Measurements from ENCODE around the gene ABCC1. TPM values are rescaled to one million over a fixed set of nuclear protein-coding genes. Genes with fewer than 3 reads are reported as not detected.
A peak's percentile ranks its signal among the peaks of the same experiment; 100 is the strongest.

The ABCC1 gene
- total and polyA plus RNA-seq, 4 donors = 12.4 to 41.5 (median 31.3) TPM

GRCh38 chr16:15942931-15943690 is 6.3 kb upstream of the ABCC1 start:
- Histone ChIP-seq H3K27me3 (ENCODE audit: control insufficient read depth in 3 of 3, insufficient read depth in 3 of 3, low read length in 2 of 3) (no peaks in the 10 kb centered on the region), H3K36me3 (ENCODE audit: control insufficient read depth in 4 of 4, insufficient read depth in 4 of 4, low read length in 4 of 4) (no peaks in the 10 kb centered on the region), H3K4me3 (no peak overlapping the region), H3K9ac (ENCODE audit: insufficient read depth in 1 of 2, low read length in 2 of 2) (no peak overlapping the region), H3K9me3 (ENCODE audit: control insufficient read depth in 4 of 4, insufficient read depth in 3 of 4, low read length in 3 of 4) (no peaks in the 10 kb centered on the region), H3K27ac (ENCODE audit: low read depth in 1 of 2, low read length in 1 of 2) (no peak overlapping the region), H3K4me1 (ENCODE audit: control insufficient read depth in 5 of 5, insufficient read depth in 5 of 5, low read length in 5 of 5) (no peaks in the 10 kb centered on the region)
- WGBS, 2 donors = 52 to 76% methylated on average over 6 of the region's 6 CpGs
- TF ChIP-seq CTCF (IDR thresholded peaks at IDR 0.05; ENCODE audit: control extremely low read depth, extremely low read depth) = no peak
- ATAC-seq (ENCODE audit: insufficient read depth, low FRiP score) = no peak
- DNase-seq = peak in 1 of 3 donors; percentile 14

GRCh38 chr16:15946257-15947044 is 3.0 kb upstream of the ABCC1 start:
- no peak for DNase-seq
- Histone ChIP-seq H3K27me3 (ENCODE audit: control insufficient read depth in 3 of 3, insufficient read depth in 3 of 3, low read length in 2 of 3) (no peaks in the 10 kb centered on the region), H3K4me3 (no peak overlapping the region), H3K4me1 (ENCODE audit: control insufficient read depth in 5 of 5, insufficient read depth in 5 of 5, low read length in 5 of 5) (peaks cover 0 to 16% (median 0%) of the 10 kb centered on the region in 5 donors), H3K9me3 (ENCODE audit: control insufficient read depth in 4 of 4, insufficient read depth in 3 of 4, low read length in 3 of 4) (no peaks in the 10 kb centered on the region), H3K36me3 (ENCODE audit: control insufficient read depth in 4 of 4, insufficient read depth in 4 of 4, low read length in 4 of 4) (no peaks in the 10 kb centered on the region), H3K27ac (ENCODE audit: low read depth in 1 of 2, low read length in 1 of 2) (no peak overlapping the region), H3K9ac (ENCODE audit: insufficient read depth in 1 of 2, low read length in 2 of 2) (no peak overlapping the region)
- no peak for ATAC-seq (ENCODE audit: insufficient read depth, low FRiP score)
- WGBS, 2 donors = 74 to 87% methylated on average over 10 of the region's 10 CpGs
- TF ChIP-seq CTCF (IDR thresholded peaks at IDR 0.05; ENCODE audit: control extremely low read depth, extremely low read depth) = no peak

GRCh38 chr16:15947983-15948509 is 1.4 kb upstream of the ABCC1 start:
- Histone ChIP-seq H3K27ac (ENCODE audit: low read depth in 1 of 2, low read length in 1 of 2) (no peak overlapping the region), H3K9me3 (ENCODE audit: control insufficient read depth in 4 of 4, insufficient read depth in 3 of 4, low read length in 3 of 4) (no peaks in the 10 kb centered on the region), H3K9ac (ENCODE audit: insufficient read depth in 1 of 2, low read length in 2 of 2) (no peak overlapping the region), H3K4me3 (no peak overlapping the region), H3K27me3 (ENCODE audit: control insufficient read depth in 3 of 3, insufficient read depth in 3 of 3, low read length in 2 of 3) (no peaks in the 10 kb centered on the region), H3K36me3 (ENCODE audit: control insufficient read depth in 4 of 4, insufficient read depth in 4 of 4, low read length in 4 of 4) (no peaks in the 10 kb centered on the region), H3K4me1 (ENCODE audit: control insufficient read depth in 5 of 5, insufficient read depth in 5 of 5, low read length in 5 of 5) (peaks cover 0 to 16% (median 5%) of the 10 kb centered on the region in 5 donors)
- no peak for TF ChIP-seq CTCF (IDR thresholded peaks at IDR 0.05; ENCODE audit: control extremely low read depth, extremely low read depth)
- ATAC-seq (ENCODE audit: insufficient read depth, low FRiP score) (no peak), DNase-seq (no peak)
- 97 to 99% methylated on average over 4 of the region's 4 CpGs for WGBS, 2 donors

All from lung (tissue), 12 donors.